Measurements from ENCODE around the gene ALDH16A1.

GRCh38 chr19:49430172-49430677 is 22.8 kb upstream of the ALDH16A1 start:
- TF ChIP-seq CTCF (IDR thresholded peaks at IDR 0.05) (no peak), POLR2A (IDR thresholded peaks at IDR 0.05) (no peak)
